CD4-positive, alpha-beta T cell (primary cell): Measurements from ENCODE around the gene CP. TPM values are rescaled to one million over a fixed set of nuclear protein-coding genes. Genes with fewer than 3 reads are reported as not detected.

ENCODE experiments used
- ATAC-seq: fragments of 200-7000 bp; cut with Tn5 transposase; one replicate; pipeline ENCODE4 v1.10.0; 2022; ENCODE audit warnings: mild to moderate bottlenecking; ENCODE audit not compliant: poor library complexity
- CTCF ChIA-PET: fragments of 350-600 bp; sonication (Branson Sonifier 250); formaldehyde crosslinking; loops from one replicate; lab custom pipeline; 2021; ENCODE audit warnings: antibody characterized with exemption, inconsistent platforms; lab: Charles Lee
- POLR2A ChIA-PET: fragments of 350-600 bp; sonication (Branson Sonifier 250); formaldehyde crosslinking; loops from one replicate; lab custom pipeline; 2021; ENCODE audit warnings: antibody characterized with exemption, inconsistent platforms; lab: Charles Lee
- DNase-seq, 14 experiments: peaks; one replicate each; pipeline ENCODE4 v3.0.0-alpha.2; 2013 to 2020; ENCODE audit warnings: mixed read lengths in 2 of 14
- H3K27ac ChIP-seq, 2 donors: one replicate each; pipeline versions ENCODE4 v1.5.1 to v1.7.0; 2013; ENCODE audit warnings: low read length in 2 of 2, low read depth in 1 of 2, mild to moderate bottlenecking in 1 of 2
- H3K27me3 ChIP-seq, 2 experiments: 1 replicate in 1 of 2; 2 replicates in 1 of 2; pipeline versions ENCODE4 v1.6.1 to v1.7.0; 2013; ENCODE audit warnings: low read length in 2 of 2, control low read depth in 1 of 2, mild to moderate bottlenecking in 1 of 2, moderate library complexity in 1 of 2; ENCODE audit not compliant: insufficient read depth in 2 of 2, control insufficient read depth in 1 of 2
- H3K36me3 ChIP-seq: one replicate; pipeline ENCODE4 v1.6.1; 2013; ENCODE audit warnings: low read length, control low read depth; ENCODE audit not compliant: insufficient read depth
- H3K4me1 ChIP-seq: one replicate; pipeline ENCODE4 v1.6.1; 2013; ENCODE audit warnings: low read length, control low read depth; ENCODE audit not compliant: insufficient read depth
- H3K4me3 ChIP-seq: one replicate; pipeline ENCODE4 v1.5.1; 2013; ENCODE audit warnings: mild to moderate bottlenecking, low read length, moderate library complexity
- H3K9me3 ChIP-seq, 2 experiments: 1 replicate in 1 of 2; 2 replicates in 1 of 2; pipeline versions ENCODE4 v1.6.1 to v1.7.0; 2013; ENCODE audit warnings: low read length in 2 of 2, mild to moderate bottlenecking in 2 of 2, control low read depth in 1 of 2, moderate library complexity in 1 of 2; ENCODE audit not compliant: control insufficient read depth in 1 of 2, insufficient read depth in 1 of 2
- H3K27ac Mint-ChIP-seq: one replicate; pipeline ENCODE4 v1.8.0; 2020; ENCODE audit warnings: mixed read lengths
- H3K27me3 Mint-ChIP-seq: one replicate; pipeline ENCODE4 v1.8.0; 2021; ENCODE audit warnings: mixed read lengths
- H3K36me3 Mint-ChIP-seq: one replicate; pipeline ENCODE4 v1.8.0; 2021; ENCODE audit warnings: low read depth, mixed read lengths
- H3K4me1 Mint-ChIP-seq: one replicate; pipeline ENCODE4 v1.8.0; 2021; ENCODE audit warnings: low read depth, mixed read lengths
- H3K4me3 Mint-ChIP-seq: one replicate; pipeline ENCODE4 v1.8.0; 2020; ENCODE audit warnings: mild to moderate bottlenecking, mixed read lengths
- H3K9me3 Mint-ChIP-seq: one replicate; pipeline ENCODE4 v1.8.0; 2020; ENCODE audit warnings: mixed read lengths
- intact Hi-C, 2 experiments: fragments of 100-400 bp; cut with DNase I in 1 of 2; cut with micrococcal nuclease in 1 of 2; formaldehyde crosslinking; loops; one replicate each; pipeline versions ENCODE4 v1.15.1 to v1.9.0; 2023 to 2025; cut with DNase I, micrococcal nuclease
- total RNA-seq, 174 experiments: library from RNA in 2 of 174; stranded (reverse) in 2 of 174; gene quantifications; one replicate each; pipeline ENCODE4 v1.2.3 and lab custom pipeline; 2021 to 2026
- TF ChIP-seq, protein P1 (sequence below): fragments of 200-600 bp; IDR thresholded peaks from one replicate; pipeline ENCODE4 v1.8.0; 2022; ENCODE audit warnings: antibody characterized with exemption, mild to moderate bottlenecking

Gene CP
- total RNA-seq, 2 experiments from 2014 or later: not detected

DNA sequence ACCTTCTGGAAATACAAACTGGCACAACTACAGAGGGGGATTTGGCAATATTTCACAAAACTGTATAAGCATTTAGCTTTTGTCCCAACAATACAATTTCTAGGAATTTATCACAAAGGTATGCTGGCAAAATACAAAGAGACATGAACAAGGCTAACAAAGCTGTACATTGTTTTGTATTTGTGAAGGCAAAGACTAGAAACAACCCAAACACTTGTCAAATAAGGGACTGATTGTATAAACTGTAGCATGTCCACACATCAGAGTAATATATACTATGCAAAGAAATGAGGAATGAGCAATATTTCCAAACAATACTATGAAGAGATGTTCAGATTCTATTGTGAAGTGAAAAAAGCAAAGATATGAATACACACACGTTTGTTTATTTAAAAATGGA lies 26.4 kb downstream of the CP start:
- H3K4me3 ChIP-seq: no peak overlapping the region
- CTCF ChIA-PET: no interaction called here

DNA sequence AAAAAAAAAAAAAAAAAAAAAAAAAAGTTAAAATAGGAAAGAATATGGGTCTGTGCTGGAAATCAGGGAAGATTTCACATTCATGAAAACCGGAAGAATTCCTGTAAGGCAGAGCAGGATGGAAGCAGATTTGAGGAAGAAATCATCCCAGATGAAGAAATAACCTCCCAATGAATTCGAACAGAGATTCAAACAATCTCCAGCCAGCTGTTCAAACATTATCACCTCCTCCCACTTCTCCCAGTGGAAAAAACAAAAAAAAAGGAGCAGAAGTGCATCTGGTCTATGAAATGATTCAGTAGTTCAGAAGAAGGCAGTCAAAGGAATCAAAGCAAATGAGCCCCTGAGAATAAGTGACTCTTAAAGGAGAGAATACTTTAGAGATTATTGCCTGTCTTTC lies 33.1 kb downstream of the CP start:
- no peak overlapping the region for H3K4me3 ChIP-seq
- H3K27me3 ChIP-seq: no peaks in the 10 kb centered on the region
- ATAC-seq (no peak), DNase-seq (no peak)
- Mint-ChIP-seq H3K27me3 (peaks cover 5% of the 10 kb centered on the region), H3K9me3 (no peaks in the 10 kb centered on the region), H3K36me3 (no peaks in the 10 kb centered on the region), H3K4me1 (no peaks in the 10 kb centered on the region), H3K4me3 (no peak overlapping the region), H3K27ac (no peak overlapping the region)
- POLR2A ChIA-PET: no interaction called here
- CTCF ChIA-PET: interaction anchor here (0.6 kb wide), 1 partner anchor 529 kb away, joined by 3 read pairs; no protein-coding TSS in a partner anchor
- intact Hi-C loops: no loop called here
- no peaks in the 10 kb centered on the region for H3K36me3 ChIP-seq
- H3K9me3 ChIP-seq: no peaks in the 10 kb centered on the region
- no peak overlapping the region for H3K27ac ChIP-seq
- no peaks in the 10 kb centered on the region for H3K4me1 ChIP-seq
- TF ChIP-seq, protein P1, sequence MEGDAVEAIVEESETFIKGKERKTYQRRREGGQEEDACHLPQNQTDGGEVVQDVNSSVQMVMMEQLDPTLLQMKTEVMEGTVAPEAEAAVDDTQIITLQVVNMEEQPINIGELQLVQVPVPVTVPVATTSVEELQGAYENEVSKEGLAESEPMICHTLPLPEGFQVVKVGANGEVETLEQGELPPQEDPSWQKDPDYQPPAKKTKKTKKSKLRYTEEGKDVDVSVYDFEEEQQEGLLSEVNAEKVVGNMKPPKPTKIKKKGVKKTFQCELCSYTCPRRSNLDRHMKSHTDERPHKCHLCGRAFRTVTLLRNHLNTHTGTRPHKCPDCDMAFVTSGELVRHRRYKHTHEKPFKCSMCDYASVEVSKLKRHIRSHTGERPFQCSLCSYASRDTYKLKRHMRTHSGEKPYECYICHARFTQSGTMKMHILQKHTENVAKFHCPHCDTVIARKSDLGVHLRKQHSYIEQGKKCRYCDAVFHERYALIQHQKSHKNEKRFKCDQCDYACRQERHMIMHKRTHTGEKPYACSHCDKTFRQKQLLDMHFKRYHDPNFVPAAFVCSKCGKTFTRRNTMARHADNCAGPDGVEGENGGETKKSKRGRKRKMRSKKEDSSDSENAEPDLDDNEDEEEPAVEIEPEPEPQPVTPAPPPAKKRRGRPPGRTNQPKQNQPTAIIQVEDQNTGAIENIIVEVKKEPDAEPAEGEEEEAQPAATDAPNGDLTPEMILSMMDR: no peak

More for the DNA sequence above, 26.4 kb downstream of the CP start:
- Histone ChIP-seq H3K27me3 (no peaks in the 10 kb centered on the region), H3K4me1 (no peaks in the 10 kb centered on the region), H3K36me3 (no peaks in the 10 kb centered on the region), H3K9me3 (no peaks in the 10 kb centered on the region), H3K27ac (no peak overlapping the region)
- intact Hi-C loops: no loop called here
- Mint-ChIP-seq H3K36me3 (no peaks in the 10 kb centered on the region), H3K4me1 (no peaks in the 10 kb centered on the region), H3K27ac (no peak overlapping the region), H3K9me3 (no peaks in the 10 kb centered on the region), H3K4me3 (no peak overlapping the region), H3K27me3 (peaks cover 6% of the 10 kb centered on the region)
- TF ChIP-seq, protein P1: no peak
- DNase-seq: no peak
- no peak for ATAC-seq
- POLR2A ChIA-PET: no interaction called here

DNA sequence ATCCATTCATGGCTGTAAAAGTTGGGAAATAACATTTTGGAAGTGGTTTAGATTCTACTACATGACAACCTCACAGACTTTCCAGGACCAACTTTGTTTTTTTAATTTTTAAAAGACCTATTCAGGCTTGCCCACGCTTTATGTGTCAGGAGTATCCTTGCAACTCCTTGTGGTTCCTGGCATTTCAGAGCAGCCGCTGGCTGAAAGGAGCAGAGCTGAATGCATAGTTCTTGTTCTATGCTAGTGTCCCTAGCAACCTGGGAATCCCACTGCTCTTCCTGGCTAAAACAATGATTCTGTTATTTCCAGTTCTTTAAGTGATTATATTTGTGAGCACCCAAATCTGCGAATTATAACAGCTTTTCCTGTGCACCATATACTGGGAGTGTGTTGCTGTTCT lies 34.9 kb downstream of the CP start:
- H3K4me3 Mint-ChIP-seq: no peak overlapping the region
- no peaks in the 10 kb centered on the region for H3K4me1 Mint-ChIP-seq
- no peaks in the 10 kb centered on the region for H3K36me3 Mint-ChIP-seq
- TF ChIP-seq, protein P1: no peak
- H3K9me3 Mint-ChIP-seq: no peaks in the 10 kb centered on the region
- H3K36me3 ChIP-seq: no peaks in the 10 kb centered on the region
- ATAC-seq (no peak), DNase-seq (no peak)
- H3K27ac Mint-ChIP-seq: no peak overlapping the region
- no peak overlapping the region for H3K27ac ChIP-seq
- ChIA-PET CTCF (no interaction called here), POLR2A (no interaction called here)
- intact Hi-C loops: no loop called here
- H3K4me3 ChIP-seq: no peak overlapping the region
- H3K9me3 ChIP-seq: no peaks in the 10 kb centered on the region
- H3K27me3 ChIP-seq: no peaks in the 10 kb centered on the region
- peaks cover 5% of the 10 kb centered on the region for H3K27me3 Mint-ChIP-seq
- H3K4me1 ChIP-seq: no peaks in the 10 kb centered on the region
